Germinal center (tissue), 1 donor: ENCODE data around the gene RYR2.
A peak's percentile ranks its signal among the peaks of the same experiment; 100 is the strongest.
"Not testable (repeated sequence)": the region's sequence is repeated elsewhere in the genome, so short reads cannot be mapped to it uniquely, and the experiment has no call there.

Experiments used
- DNase-seq: peaks from one replicate; pipeline ENCODE4 v3.0.0; 2012; ENCODE audit warnings: mixed read lengths, low spot score

The RYR2 gene

GRCh38 chr1:237352747-237353146 is 310.8 kb downstream of the RYR2 start:
- no peak for DNase-seq

DNA sequence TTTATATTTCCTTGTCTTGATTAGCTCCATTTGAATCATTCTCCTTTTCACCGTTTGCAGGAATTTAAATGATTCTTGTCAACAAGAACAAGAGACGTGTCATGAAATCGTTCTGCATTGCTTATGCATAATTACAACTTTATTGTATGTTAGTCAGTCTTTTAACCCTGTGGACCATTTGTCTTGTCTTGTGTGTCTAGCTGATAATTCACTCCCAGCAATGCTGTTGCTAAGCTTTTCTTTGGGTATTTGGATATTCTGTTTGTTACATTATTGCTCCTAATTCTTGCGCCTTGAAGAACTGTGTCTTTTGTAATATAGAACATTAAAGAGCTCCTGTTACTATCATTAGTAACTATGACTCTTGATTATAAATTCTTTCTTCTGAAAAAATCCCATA is 311.9 kb downstream of the RYR2 start:
- no peak for DNase-seq

DNA sequence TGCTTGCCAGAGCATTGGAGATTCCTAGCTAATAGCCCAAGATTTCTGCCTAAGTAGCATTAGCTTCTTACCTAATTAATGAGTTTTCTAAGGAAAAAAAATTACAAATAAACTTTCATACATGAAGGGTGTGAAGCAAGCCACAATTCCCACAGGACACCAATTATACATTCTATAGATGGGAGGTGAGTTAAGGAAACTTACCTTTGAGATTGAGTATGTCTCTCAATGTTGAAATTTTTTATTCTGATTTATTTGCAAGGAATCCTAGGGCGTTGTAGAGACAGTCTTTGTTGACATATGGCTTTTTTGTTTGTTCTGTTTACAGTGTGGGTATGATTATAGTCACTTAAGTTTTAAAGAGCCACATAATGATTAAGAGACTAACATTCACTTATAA is 313.0 kb downstream of the RYR2 start:
- no peak for DNase-seq

DNA sequence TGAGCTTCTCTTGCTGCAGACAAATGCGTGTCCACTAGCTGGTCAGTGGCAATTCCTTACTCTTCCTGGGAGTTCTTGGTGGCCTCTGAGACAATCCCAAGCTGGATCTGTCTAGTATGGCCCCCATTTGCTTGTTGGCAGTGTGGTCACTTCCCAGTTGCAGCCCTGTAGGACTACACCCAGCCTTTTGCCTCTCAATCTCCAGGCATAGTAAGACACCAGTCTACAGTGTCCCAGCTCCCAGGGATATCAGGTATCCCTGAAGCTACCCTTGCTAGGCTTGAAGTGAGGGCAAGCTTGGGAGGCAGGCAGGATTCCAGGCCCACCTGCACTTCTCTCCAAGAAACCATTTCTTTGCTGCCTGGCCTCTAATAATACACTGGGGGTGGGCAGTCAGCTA is 316.6 kb downstream of the RYR2 start:
- DNase-seq: no peak

DNA sequence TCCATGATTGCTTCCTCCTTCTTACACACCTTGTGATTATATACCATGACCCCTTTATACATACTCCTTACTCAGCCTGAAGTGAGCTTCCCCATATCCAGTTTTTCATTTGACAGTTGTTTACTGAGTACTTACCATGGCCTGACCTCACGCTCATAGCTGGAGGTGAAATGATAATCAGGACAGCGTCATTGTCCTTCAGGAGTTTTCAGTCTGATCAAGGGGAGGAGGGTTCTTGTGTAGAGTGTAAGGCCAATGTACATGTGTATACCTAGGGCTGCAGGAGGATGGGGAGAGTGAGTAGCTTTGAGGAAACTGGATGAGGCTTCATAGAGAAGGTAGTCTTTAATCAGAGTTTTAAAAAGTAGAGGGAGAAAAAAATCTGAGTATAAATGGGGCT is 325.8 kb downstream of the RYR2 start:
- DNase-seq: no peak

DNA sequence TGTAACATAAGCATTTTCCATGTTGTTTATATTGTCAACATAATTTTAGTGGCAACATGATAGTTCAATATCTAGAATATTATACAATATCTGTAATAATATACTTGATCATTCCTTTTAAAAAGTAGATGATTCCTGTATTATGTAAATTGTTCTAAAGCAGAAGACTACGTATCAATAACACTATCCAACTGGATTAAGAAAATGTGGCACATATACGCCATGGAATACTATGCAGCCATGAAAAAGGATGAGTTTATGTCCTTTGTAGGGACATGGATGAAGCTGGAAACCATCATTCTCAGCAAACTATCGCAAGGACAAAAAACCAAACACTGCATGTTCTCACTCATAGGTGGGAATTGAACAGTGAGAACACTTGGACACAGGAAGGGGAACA is 329.5 kb downstream of the RYR2 start:
- DNase-seq: not testable (repeated sequence)

- DNase-seq: no peak
Measured at GRCh38 chr1:237383791-237384190, 341.8 kb downstream of the RYR2 start.

GRCh38 chr1:237384213-237384612 is 342.2 kb downstream of the RYR2 start:
- DNase-seq: no peak

GRCh38 chr1:237386362-237387143 is 344.6 kb downstream of the RYR2 start:
- DNase-seq: peak; percentile 5

DNA sequence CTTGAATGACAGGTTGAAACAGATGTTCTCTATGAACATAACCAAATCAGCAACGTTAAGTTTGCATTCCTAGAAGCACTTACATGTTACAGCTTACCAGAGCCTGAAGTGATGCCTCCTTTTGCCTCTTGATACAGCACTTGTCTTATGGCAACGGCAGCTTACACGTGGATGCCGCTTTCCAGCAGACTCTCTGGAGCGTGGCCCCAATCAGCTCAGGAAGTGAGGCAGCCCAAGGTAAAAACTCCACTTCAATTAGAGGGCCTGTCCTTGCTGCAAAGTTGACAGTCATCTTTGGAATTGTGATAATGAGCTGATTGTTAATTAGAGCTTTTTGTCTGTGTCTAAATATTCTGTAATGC is 345.1 kb downstream of the RYR2 start:
- DNase-seq: no peak

DNA sequence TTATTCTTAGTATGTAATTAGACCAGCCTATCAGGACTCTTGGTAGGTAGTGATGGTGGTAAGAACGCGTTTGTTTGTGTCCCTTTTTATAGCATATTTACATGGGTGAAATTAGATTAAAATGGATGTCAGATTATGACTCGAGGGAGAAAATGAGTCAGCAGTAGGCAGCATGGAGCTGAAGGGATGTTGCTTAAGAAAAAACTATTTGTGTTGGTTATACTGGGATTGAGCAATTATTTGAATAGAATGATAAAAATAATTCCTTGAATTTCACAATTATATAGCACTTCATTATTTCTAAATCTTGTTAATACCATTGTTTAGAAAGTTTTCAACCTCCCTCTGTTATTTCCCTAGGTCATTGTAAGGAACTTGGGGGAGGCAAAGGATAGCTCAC is 348.8 kb downstream of the RYR2 start:
- DNase-seq: no peak

GRCh38 chr1:237393632-237394031 is 351.6 kb downstream of the RYR2 start:
- no peak for DNase-seq

- no peak for DNase-seq
Measured at GRCh38 chr1:237394281-237394680, 352.3 kb downstream of the RYR2 start.

GRCh38 chr1:237396426-237396825 is 354.4 kb downstream of the RYR2 start:
- DNase-seq: no peak

DNA sequence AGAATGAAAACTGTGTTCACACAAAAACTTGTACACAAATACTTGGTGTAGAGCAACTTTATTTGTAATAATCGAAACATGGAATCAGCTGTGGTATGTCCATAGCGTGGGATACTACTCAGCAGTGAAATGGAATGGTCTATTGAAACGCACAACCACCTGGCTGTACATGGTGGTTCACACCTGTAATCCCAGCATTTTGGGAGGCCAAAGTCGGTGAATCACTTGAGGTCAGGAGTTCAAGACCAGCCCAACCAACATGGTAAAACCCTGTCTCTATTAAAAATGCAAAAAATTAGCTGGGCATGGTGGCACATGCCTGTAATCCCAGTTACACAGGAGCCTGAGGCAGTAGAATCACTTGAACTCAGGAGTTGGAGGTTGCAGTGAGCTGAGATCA is 356.8 kb downstream of the RYR2 start:
- DNase-seq: no peak

DNA sequence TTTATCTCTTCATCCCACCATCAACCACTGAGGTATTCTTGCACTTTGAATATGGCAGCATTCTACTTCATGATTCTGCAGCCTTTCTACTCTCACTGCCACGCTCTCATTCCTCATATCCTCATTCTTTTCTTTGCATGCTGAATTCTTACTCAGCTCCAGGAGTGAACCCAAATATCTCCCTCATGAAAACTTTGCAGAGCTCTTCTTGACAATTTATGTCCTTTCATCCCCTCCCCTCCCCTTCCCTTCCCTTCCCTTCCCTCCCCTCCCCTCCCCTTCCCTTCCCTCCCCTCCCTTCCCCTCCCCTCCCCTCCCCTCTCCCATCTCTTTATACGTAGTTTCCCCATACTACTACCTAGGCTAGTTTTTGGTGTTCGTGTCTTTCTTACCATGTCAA is 363.9 kb downstream of the RYR2 start:
- no peak for DNase-seq

GRCh38 chr1:237411621-237412020 is 369.6 kb downstream of the RYR2 start:
- no peak for DNase-seq

- no peak for DNase-seq
Measured at GRCh38 chr1:237416924-237417655, 375.1 kb downstream of the RYR2 start.

DNA sequence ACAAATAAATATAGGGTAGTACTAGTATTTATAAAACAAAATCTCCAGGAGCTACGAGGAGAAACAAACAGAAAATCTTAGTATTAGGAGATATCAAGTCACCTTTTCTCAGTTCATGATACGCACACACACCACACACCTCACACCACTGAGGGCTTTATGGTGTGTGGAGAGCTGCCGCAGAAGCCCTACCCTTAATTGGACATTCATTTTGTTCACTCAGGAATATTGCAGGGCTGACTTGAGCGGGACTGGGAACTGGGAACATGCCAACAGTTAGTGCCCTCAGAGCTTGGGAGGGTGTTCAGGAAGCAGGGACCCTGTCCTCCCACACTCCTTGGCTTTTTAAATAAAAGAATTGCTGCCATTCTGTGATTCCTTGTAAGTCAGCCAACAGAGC is 386.8 kb downstream of the RYR2 start:
- DNase-seq: no peak

DNA sequence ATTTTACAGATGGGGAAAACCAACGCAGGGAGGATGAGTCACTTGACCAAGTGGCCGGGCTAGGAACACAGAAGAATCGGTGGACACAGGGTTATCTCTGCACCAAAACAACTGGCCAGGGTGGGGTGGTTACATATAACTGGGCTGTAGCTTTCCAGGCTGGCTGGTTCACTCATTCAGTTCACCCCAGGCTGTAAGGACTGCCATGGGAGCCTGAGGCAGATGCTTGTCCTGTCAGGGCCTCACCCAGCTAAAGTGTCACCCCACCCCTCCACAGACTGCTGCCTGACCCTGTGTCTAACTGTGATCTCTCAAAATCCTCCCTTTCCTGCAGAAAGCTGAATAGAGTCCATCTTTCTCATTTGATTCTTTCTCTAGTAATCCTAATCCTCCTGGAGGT is 387.3 kb downstream of the RYR2 start:
- no peak for DNase-seq

DNA sequence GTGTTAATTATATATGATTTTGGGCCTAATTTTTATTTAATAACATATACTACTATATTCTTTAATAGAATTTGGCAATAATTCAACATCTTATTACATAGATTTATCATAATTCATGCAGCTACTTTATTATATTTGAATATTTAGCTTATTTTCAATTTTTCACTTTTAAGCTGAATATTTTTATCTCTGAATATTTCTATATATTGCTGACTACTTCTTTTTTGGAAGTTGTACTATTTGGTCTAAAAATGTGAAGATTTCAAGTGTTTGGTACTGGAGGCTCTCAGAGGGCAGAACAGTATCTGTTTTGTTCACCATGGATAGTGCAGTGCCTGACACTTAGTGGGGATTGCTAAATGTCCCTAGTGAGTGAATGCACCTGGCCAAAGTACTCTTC is 389.5 kb downstream of the RYR2 start:
- no peak for DNase-seq

- DNase-seq: no peak
Measured at GRCh38 chr1:237440346-237440745, 398.4 kb downstream of the RYR2 start.

- DNase-seq: no peak
Measured at GRCh38 chr1:237444120-237444790, 402.3 kb downstream of the RYR2 start.
